A549 (cell line): ENCODE measurements around the gene KCNH3.

Experiments used
- CHD2 ChIP-seq: fragments of 150-350 bp; IDR thresholded peaks from 2 replicates; pipeline ENCODE4 v1.6.1; 2014; ENCODE audit warnings: low read length; ENCODE audit not compliant: partially characterized antibody
- CTCF ChIP-seq: fragments of >200 bp; sonication (Bioruptor Twin); formaldehyde crosslinking; IDR thresholded peaks from 3 replicates; pipeline ENCODE4 v1.5.1; 2016
- ELK1 ChIP-seq: fragments of 150-350 bp; IDR thresholded peaks from 2 replicates; pipeline ENCODE4 v1.6.1; 2014; ENCODE audit warnings: low read depth, mild to moderate bottlenecking, low read length
- POLR2A ChIP-seq: IDR thresholded peaks from 2 replicates; pipeline ENCODE4 v1.6.1; 2012; ENCODE audit warnings: mild to moderate bottlenecking, low read length

DNA sequence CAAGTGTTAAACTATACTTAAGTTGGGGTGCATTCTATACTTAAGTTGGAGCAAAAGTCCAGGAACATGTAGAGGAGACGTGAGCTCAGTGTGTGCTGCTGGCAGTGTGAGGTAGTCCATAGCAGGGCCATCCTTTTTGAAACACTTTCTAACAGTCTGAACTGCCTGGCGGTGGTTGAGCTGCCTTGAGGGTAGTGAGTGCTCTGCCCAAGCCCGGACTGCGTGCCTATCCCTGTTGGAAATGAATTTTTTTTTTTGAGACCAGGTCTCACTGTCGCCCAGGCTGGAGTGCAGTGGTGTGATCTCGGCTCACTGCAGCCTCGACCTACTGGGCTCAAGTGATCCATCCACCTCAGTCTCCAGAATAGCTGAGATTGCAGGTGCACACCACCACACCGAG lies 14.1 kb downstream of the KCNH3 start:
- no peak for TF ChIP-seq POLR2A
- TF ChIP-seq ELK1 = no peak
- TF ChIP-seq CHD2 = no peak
- no peak for TF ChIP-seq CTCF
